ENCODE measurements around the gene TXNDC16.
"Not testable (repeated sequence)": the region's sequence is repeated elsewhere in the genome, so short reads cannot be mapped to it uniquely, and the experiment has no call there.

The TXNDC16 gene

GRCh38 chr14:52589646-52590045 lies 37.3 kb upstream of the TXNDC16 start:
- CTCF ChIA-PET = interaction anchor here (1.2 kb wide), 1 partner anchor 10 kb away, joined by 3 read pairs; no protein-coding TSS in a partner anchor
- no peak for DNase-seq (ENCODE audit: low read depth, low spot score)
- TF ChIP-seq, protein P1, sequence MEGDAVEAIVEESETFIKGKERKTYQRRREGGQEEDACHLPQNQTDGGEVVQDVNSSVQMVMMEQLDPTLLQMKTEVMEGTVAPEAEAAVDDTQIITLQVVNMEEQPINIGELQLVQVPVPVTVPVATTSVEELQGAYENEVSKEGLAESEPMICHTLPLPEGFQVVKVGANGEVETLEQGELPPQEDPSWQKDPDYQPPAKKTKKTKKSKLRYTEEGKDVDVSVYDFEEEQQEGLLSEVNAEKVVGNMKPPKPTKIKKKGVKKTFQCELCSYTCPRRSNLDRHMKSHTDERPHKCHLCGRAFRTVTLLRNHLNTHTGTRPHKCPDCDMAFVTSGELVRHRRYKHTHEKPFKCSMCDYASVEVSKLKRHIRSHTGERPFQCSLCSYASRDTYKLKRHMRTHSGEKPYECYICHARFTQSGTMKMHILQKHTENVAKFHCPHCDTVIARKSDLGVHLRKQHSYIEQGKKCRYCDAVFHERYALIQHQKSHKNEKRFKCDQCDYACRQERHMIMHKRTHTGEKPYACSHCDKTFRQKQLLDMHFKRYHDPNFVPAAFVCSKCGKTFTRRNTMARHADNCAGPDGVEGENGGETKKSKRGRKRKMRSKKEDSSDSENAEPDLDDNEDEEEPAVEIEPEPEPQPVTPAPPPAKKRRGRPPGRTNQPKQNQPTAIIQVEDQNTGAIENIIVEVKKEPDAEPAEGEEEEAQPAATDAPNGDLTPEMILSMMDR (IDR thresholded peaks at IDR 0.05; ENCODE audit: insufficient read depth, low read length, missing control alignments) = no peak
- POLR2A ChIA-PET = no interaction called here
- H3K4me3 ChIP-seq (ENCODE audit: low read depth, low read length) = no peak overlapping the region

DNA sequence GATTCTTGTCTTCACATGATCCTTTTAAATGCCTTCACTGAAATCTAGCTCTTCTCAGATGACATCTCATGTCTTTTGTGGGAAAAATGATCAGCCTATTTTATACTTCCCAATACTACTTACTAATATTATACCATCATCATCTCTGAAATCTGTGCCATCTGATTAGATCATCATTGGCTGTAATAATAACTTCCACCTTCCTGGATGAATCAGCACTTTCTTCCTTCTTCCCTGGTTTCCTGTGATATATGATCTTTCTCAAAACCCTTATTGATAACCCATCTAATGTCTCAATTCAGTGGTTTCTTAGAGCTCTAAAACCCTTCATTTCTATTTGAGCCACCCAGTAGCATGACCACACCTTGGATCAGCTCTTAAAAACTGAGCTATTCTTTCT lies 31.2 kb upstream of the TXNDC16 start:
- POLR2A ChIA-PET = no interaction called here
- CTCF ChIA-PET = no interaction called here
- TF ChIP-seq, protein P1 (IDR thresholded peaks at IDR 0.05; ENCODE audit: insufficient read depth, low read length, missing control alignments) = no peak
- no peak for DNase-seq (ENCODE audit: low read depth, low spot score)
- H3K4me3 ChIP-seq (ENCODE audit: low read depth, low read length) = no peak overlapping the region

DNA sequence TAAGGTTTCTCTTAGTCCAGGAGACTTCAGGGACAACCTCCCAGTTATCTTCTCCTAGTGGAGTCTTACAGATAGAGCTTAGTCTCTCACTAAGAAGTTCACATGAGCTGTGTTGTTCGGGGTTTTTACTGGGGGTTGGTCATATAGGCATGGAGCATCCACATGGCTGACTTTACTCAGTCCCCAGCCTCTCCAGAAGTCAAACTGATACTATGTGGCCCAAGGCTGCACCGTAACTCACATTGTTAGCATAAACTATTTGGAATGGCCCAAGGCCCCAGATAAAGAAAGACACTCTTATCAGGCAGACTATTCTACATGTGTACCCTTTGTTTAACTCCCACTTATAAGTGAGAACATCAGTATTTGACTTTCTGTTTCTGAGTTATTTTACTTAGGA lies 23.6 kb upstream of the TXNDC16 start:
- ChIA-PET POLR2A (no interaction called here), CTCF (interaction anchor here (2.0 kb wide), 1 partner anchor 13 kb away, joined by 4 read pairs; no protein-coding TSS in a partner anchor)
- no peak for DNase-seq (ENCODE audit: low read depth, low spot score)
- TF ChIP-seq, protein P1 (IDR thresholded peaks at IDR 0.05; ENCODE audit: insufficient read depth, low read length, missing control alignments) = no peak
- H3K4me3 ChIP-seq (ENCODE audit: low read depth, low read length) = no peak overlapping the region

DNA sequence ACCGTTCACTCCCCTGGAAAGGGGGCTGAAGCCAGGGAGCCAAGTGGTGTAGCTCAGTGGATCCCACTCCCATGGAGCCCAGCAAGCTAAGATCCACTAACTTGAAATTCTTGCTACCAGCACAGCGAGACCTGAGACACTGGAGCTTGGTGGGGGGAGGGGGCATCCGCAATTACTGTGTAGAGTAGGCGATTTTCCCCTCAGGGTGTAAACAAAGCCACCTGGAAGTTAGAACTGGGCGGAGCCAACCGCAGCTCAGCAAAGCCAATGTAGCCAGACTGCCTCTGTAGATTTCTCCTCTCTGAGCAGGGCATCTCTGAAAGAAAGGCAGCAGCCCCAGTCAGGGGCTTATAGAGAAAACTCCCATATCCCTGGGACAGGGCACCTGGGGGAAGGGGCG lies 16.1 kb upstream of the TXNDC16 start:
- DNase-seq (ENCODE audit: low read depth, low spot score); H3K4me3 ChIP-seq (ENCODE audit: low read depth, low read length); POLR2A ChIA-PET; CTCF ChIA-PET: not testable (repeated sequence)

GRCh38 chr14:52563120-52563519 lies 10.8 kb upstream of the TXNDC16 start:
- POLR2A ChIA-PET = interaction anchor here (1.4 kb wide), 1 partner anchor 10 kb away, joined by 4 read pairs; the partner anchor contains the start of genes GPR137C and TXNDC16
- TF ChIP-seq, protein P1 (IDR thresholded peaks at IDR 0.05; ENCODE audit: insufficient read depth, low read length, missing control alignments) = no peak
- H3K4me3 ChIP-seq (ENCODE audit: low read depth, low read length) = no peak overlapping the region
- peak; percentile 21 for DNase-seq (ENCODE audit: low read depth, low spot score)
- CTCF ChIA-PET = interaction anchor here (1.4 to 1.7 kb wide), 2 partner anchors 9 to 12 kb away, joined by 4 read pairs; no protein-coding TSS in a partner anchor

- no peak overlapping the region for H3K4me3 ChIP-seq (ENCODE audit: low read depth, low read length)
- no peak for DNase-seq (ENCODE audit: low read depth, low spot score)
- TF ChIP-seq, protein P1 (IDR thresholded peaks at IDR 0.05; ENCODE audit: insufficient read depth, low read length, missing control alignments) = no peak
- POLR2A ChIA-PET = no interaction called here
- CTCF ChIA-PET = no interaction called here
Observed at GRCh38 chr14:52558688-52559087, 6.4 kb upstream of the TXNDC16 start.
